Stomach (tissue), 4 donors: Measurements from ENCODE around the gene NCOA6.
"Not testable (repeated sequence)": the region's sequence is repeated elsewhere in the genome, so short reads cannot be mapped to it uniquely, and the experiment has no call there.

ENCODE experiments used
- POLR2A ChIP-seq, 4 donors: fragments of 450-650 bp; IDR thresholded peaks; one replicate each; pipeline ENCODE4 v1.6.1; 2016; ENCODE audit warnings: antibody characterized with exemption in 4 of 4, control low read depth in 2 of 4, mild to moderate bottlenecking in 1 of 4, moderate library complexity in 1 of 4
- TF ChIP-seq, protein P1 (sequence below), 7 experiments: fragments of 450-650 bp in 4 of 7; fragments of 200-600 bp in 3 of 7; sonication (generic) in 3 of 7; IDR thresholded peaks; one replicate each; pipeline ENCODE4 v1.5.1; 2016 to 2019; ENCODE audit warnings: antibody characterized with exemption in 7 of 7, control low read depth in 2 of 7, mild to moderate bottlenecking in 1 of 7

DNA sequence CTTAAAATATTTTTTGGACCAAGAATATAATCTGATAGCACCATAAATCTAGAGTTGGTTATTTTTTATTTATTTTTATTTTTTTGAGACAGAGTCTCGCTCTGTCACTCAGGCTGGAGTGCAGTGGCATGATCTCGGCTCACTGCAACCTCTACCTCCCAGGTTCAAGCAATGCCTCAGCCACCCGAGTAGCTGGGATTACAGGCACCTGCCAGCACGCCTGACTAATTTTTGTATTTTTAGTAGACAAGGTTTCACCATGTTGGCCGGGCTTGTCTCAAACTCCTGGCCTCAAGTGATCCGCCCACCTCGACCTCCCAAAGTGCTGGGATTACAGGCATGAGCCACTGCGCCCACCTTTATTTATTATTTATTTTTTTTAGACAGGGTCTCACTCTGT is 45.2 kb downstream of the NCOA6 start:
- TF ChIP-seq POLR2A (IDR thresholded peaks at IDR 0.05), result not testable (repeated sequence)
- TF ChIP-seq, protein P1, sequence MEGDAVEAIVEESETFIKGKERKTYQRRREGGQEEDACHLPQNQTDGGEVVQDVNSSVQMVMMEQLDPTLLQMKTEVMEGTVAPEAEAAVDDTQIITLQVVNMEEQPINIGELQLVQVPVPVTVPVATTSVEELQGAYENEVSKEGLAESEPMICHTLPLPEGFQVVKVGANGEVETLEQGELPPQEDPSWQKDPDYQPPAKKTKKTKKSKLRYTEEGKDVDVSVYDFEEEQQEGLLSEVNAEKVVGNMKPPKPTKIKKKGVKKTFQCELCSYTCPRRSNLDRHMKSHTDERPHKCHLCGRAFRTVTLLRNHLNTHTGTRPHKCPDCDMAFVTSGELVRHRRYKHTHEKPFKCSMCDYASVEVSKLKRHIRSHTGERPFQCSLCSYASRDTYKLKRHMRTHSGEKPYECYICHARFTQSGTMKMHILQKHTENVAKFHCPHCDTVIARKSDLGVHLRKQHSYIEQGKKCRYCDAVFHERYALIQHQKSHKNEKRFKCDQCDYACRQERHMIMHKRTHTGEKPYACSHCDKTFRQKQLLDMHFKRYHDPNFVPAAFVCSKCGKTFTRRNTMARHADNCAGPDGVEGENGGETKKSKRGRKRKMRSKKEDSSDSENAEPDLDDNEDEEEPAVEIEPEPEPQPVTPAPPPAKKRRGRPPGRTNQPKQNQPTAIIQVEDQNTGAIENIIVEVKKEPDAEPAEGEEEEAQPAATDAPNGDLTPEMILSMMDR (IDR thresholded peaks at IDR 0.05), result not testable (repeated sequence)
